ENCODE results near the gene MOCOS.
"Not testable (repeated sequence)": the region's sequence is repeated elsewhere in the genome, so short reads cannot be mapped to it uniquely, and the experiment has no call there.

Gene MOCOS

GRCh38 chr18:36203360-36203895 lies 16.1 kb downstream of the MOCOS start:
- DNase-seq = no peak

GRCh38 chr18:36205166-36205565 lies 17.9 kb downstream of the MOCOS start:
- DNase-seq = no peak

- DNase-seq = no peak
Measured at GRCh38 chr18:36207303-36207702, 20.0 kb downstream of the MOCOS start.

- DNase-seq = not testable (repeated sequence)
Measured at GRCh38 chr18:36207969-36208368, 20.7 kb downstream of the MOCOS start.

GRCh38 chr18:36211612-36212065 lies 24.3 kb downstream of the MOCOS start:
- no peak for DNase-seq

- DNase-seq = no peak
Measured at GRCh38 chr18:36212301-36213171, 25.2 kb downstream of the MOCOS start.

GRCh38 chr18:36214811-36215210 lies 27.5 kb downstream of the MOCOS start:
- no peak for DNase-seq

- DNase-seq = no peak
Measured at GRCh38 chr18:36215577-36215976, 28.3 kb downstream of the MOCOS start.

GRCh38 chr18:36217348-36217747 lies 30.1 kb downstream of the MOCOS start:
- DNase-seq = no peak

- no peak for DNase-seq
Measured at GRCh38 chr18:36229188-36229587, 41.9 kb downstream of the MOCOS start.

GRCh38 chr18:36240510-36240909 lies 53.2 kb downstream of the MOCOS start:
- DNase-seq = not testable (repeated sequence)

- DNase-seq = no peak
Measured at GRCh38 chr18:36241831-36242230, 54.5 kb downstream of the MOCOS start.

GRCh38 chr18:36247036-36247435 lies 59.7 kb downstream of the MOCOS start:
- DNase-seq = no peak

- no peak for DNase-seq
Measured at GRCh38 chr18:36249392-36249791, 62.1 kb downstream of the MOCOS start.

GRCh38 chr18:36250827-36251226 lies 63.5 kb downstream of the MOCOS start:
- no peak for DNase-seq

- no peak for DNase-seq
Measured at GRCh38 chr18:36255072-36255698, 67.9 kb downstream of the MOCOS start.

- no peak for DNase-seq
Measured at GRCh38 chr18:36256094-36256493, 68.8 kb downstream of the MOCOS start.

GRCh38 chr18:36262971-36263370 lies 75.7 kb downstream of the MOCOS start:
- DNase-seq = no peak

GRCh38 chr18:36264283-36264682 lies 77.0 kb downstream of the MOCOS start:
- no peak for DNase-seq

- DNase-seq = no peak
Measured at GRCh38 chr18:36265015-36265414, 77.7 kb downstream of the MOCOS start.

- no peak for DNase-seq
Measured at GRCh38 chr18:36269157-36269556, 81.9 kb downstream of the MOCOS start.

GRCh38 chr18:36271153-36271552 lies 83.9 kb downstream of the MOCOS start:
- no peak for DNase-seq

GRCh38 chr18:36273347-36273746 lies 86.0 kb downstream of the MOCOS start:
- no peak for DNase-seq

- no peak for DNase-seq
Measured at GRCh38 chr18:36274083-36274715, 86.9 kb downstream of the MOCOS start.

Measured in stimulated activated CD8-positive, alpha-beta memory T cell treated with anti-CD3 and anti-CD28 coated beads, Interleukin-4, amount 100 ng/mL, for 48 hours (primary cell).